Gastrocnemius medialis (tissue), 4 donors: ENCODE data around the gene MOB3B. TPM values are rescaled to one million over a fixed set of nuclear protein-coding genes. Genes with fewer than 3 reads are reported as not detected.
A peak's percentile ranks its signal among the peaks of the same experiment; 100 is the strongest.

ENCODE experiments used
- ATAC-seq, 2 donors: fragments of 150-250 bp; one replicate each; pipeline ENCODE4 v1.9.1; 2016
- DNase-seq, 2 donors: peaks; one replicate each; pipeline ENCODE4 v3.0.0-alpha.2; 2019
- H3K27ac ChIP-seq, 4 donors: fragments of 200-600 bp; sonication (generic); 1 replicate in 1 of 4; 2 replicates in 3 of 4; pipeline ENCODE4 v1.5.1; 2016 to 2018; ENCODE audit warnings: mild to moderate bottlenecking in 2 of 4, moderate library complexity in 1 of 4
- H3K27me3 ChIP-seq, 3 donors: fragments of 200-600 bp; sonication (generic) in 2 of 3; 1 replicate in 1 of 3; 2 replicates in 2 of 3; pipeline versions ENCODE4 v1.5.1 to v1.6.0; 2016 to 2019; ENCODE audit warnings: mild to moderate bottlenecking in 1 of 3, moderate library complexity in 1 of 3
- H3K36me3 ChIP-seq, 2 donors: fragments of 200-600 bp; sonication (generic) in 1 of 2; one replicate each; pipeline ENCODE4 v1.5.1; 2017 to 2018
- H3K4me1 ChIP-seq, 2 donors: fragments of 200-600 bp; sonication (generic) in 1 of 2; one replicate each; pipeline ENCODE4 v1.5.1; 2016 to 2017; ENCODE audit warnings: mild to moderate bottlenecking in 2 of 2
- H3K4me3 ChIP-seq, 4 donors: fragments of 200-600 bp; sonication (generic) in 3 of 4; 1 replicate in 1 of 4; 2 replicates in 3 of 4; pipeline ENCODE4 v1.5.1; 2016 to 2019; ENCODE audit warnings: mild to moderate bottlenecking in 2 of 4
- H3K9me3 ChIP-seq, 3 donors: fragments of 200-600 bp; sonication (generic) in 2 of 3; 1 replicate in 1 of 3; 2 replicates in 2 of 3; pipeline ENCODE4 v1.5.1; 2016 to 2019
- CTCF ChIP-seq, 5 experiments: fragments of 450-650 bp in 3 of 5; fragments of 200-600 bp in 2 of 5; sonication (generic) in 2 of 5; IDR thresholded peaks in 4 of 5; conservative IDR thresholded peaks in 1 of 5; 1 replicate in 4 of 5; 2 replicates in 1 of 5; pipeline ENCODE4 v1.5.1; 2016 to 2019; ENCODE audit warnings: antibody characterized with exemption in 5 of 5, mild to moderate bottlenecking in 3 of 5, moderate library complexity in 3 of 5
- POLR2A ChIP-seq, 2 donors: fragments of 450-650 bp; IDR thresholded peaks; one replicate each; pipeline ENCODE4 v1.6.1; 2017; ENCODE audit warnings: antibody characterized with exemption in 2 of 2, mild to moderate bottlenecking in 2 of 2, moderate library complexity in 2 of 2
- in situ Hi-C, 4 donors: fragments of 200-750 bp; cut with MboI; loops; one replicate each; pipeline versions ENCODE4 v1.15.0 to v1.8.0; 2017; ENCODE audit warnings: low sequenced_read_pairs in 4 of 4
- intact Hi-C: fragments of 100-400 bp; cut with DNase I; formaldehyde crosslinking; loops from one replicate; pipeline ENCODE4 v1.15.1; 2023; ENCODE audit warnings: low total_unique reads
- total RNA-seq, 4 donors: library from RNA; depleted of rRNA; stranded (reverse); fragments of >200 nt; gene quantifications; one replicate each; pipeline versions ENCODE4 v1.1.0 to v1.2.3, GENCODE V29; 2016

MOB3B gene
- total RNA-seq, 4 donors from 2014 or later = 3.4 to 16.3 (median 12.7) TPM

GRCh38 chr9:27537756-27538155, 8.1 kb upstream of the MOB3B start:
- in situ Hi-C loops (loop anchor here in 1 of 4 donors (10.0 kb wide), 1 partner anchor 73 kb away; no protein-coding TSS in a partner anchor), intact Hi-C loops (loop anchor here (2.0 kb wide), 1 partner anchor 35 kb away; the partner anchor contains the start of gene C9orf72)
- Histone ChIP-seq H3K27me3 (no peaks in the 10 kb centered on the region), H3K4me3 (no peak overlapping the region), H3K9me3 (no peaks in the 10 kb centered on the region), H3K27ac (peak overlapping the region; percentile 86 to 92 (median 90)), H3K4me1 (peaks cover 57 to 63% of the 10 kb centered on the region in 2 donors), H3K36me3 (no peaks in the 10 kb centered on the region)
- DNase-seq (no peak), ATAC-seq (no peak)
- TF ChIP-seq CTCF (IDR thresholded peaks at IDR 0.05 in 4 of 5, conservative IDR thresholded peaks at IDR 0.05 in 1 of 5) (no peak), POLR2A (IDR thresholded peaks at IDR 0.05) (no peak)

- no peaks in the 10 kb centered on the region for H3K36me3 ChIP-seq
- intact Hi-C loops (no loop called here), in situ Hi-C loops (loop anchor here in 1 of 4 donors (10.0 kb wide), 1 partner anchor 72 kb away; no protein-coding TSS in a partner anchor)
- DNase-seq (peak; percentile 42 to 53), ATAC-seq (peak; percentile 31 to 49)
- H3K27me3 ChIP-seq = no peaks in the 10 kb centered on the region
- H3K4me3 ChIP-seq = no peak overlapping the region
- H3K4me1 ChIP-seq = peaks cover 50 to 56% of the 10 kb centered on the region in 2 donors
- TF ChIP-seq CTCF (IDR thresholded peaks at IDR 0.05 in 4 of 5, conservative IDR thresholded peaks at IDR 0.05 in 1 of 5) (no peak), POLR2A (IDR thresholded peaks at IDR 0.05) (peak in 1 of 2 donors; percentile 72)
- no peaks in the 10 kb centered on the region for H3K9me3 ChIP-seq
- peak overlapping the region; percentile 46 to 92 (median 88) for H3K27ac ChIP-seq
These were observed 7.4 kb upstream of the MOB3B start for GRCh38 chr9:27537027-27537435.

GRCh38 chr9:27536168-27536567, 6.6 kb upstream of the MOB3B start:
- no peaks in the 10 kb centered on the region for H3K36me3 ChIP-seq
- H3K27ac ChIP-seq = peak overlapping the region in 3 of 4 donors; percentile 86 to 92 (median 90)
- H3K9me3 ChIP-seq = no peaks in the 10 kb centered on the region
- intact Hi-C loops (no loop called here), in situ Hi-C loops (loop anchor here in 1 of 4 donors (10.0 kb wide), 1 partner anchor 71 kb away; no protein-coding TSS in a partner anchor)
- no peak for ATAC-seq
- no peak overlapping the region for H3K4me3 ChIP-seq
- DNase-seq = no peak
- TF ChIP-seq POLR2A (IDR thresholded peaks at IDR 0.05) = no peak
- TF ChIP-seq CTCF (IDR thresholded peaks at IDR 0.05 in 4 of 5, conservative IDR thresholded peaks at IDR 0.05 in 1 of 5) = no peak
- H3K27me3 ChIP-seq = no peaks in the 10 kb centered on the region
- H3K4me1 ChIP-seq = peaks cover 43 to 49% of the 10 kb centered on the region in 2 donors

- DNase-seq (no peak), ATAC-seq (no peak)
- Histone ChIP-seq H3K27me3 (no peaks in the 10 kb centered on the region), H3K27ac (peak overlapping the region in 1 of 4 donors; percentile 90), H3K4me3 (no peak overlapping the region), H3K4me1 (peaks cover 38 to 44% of the 10 kb centered on the region in 2 donors), H3K9me3 (no peaks in the 10 kb centered on the region), H3K36me3 (no peaks in the 10 kb centered on the region)
- no peak for TF ChIP-seq POLR2A (IDR thresholded peaks at IDR 0.05)
- peak in 1 of 5 experiments; percentile 16 for TF ChIP-seq CTCF (IDR thresholded peaks at IDR 0.05 in 4 of 5, conservative IDR thresholded peaks at IDR 0.05 in 1 of 5)
- in situ Hi-C loops = loop anchor here in 1 of 4 donors (10.0 kb wide), 1 partner anchor 71 kb away; no protein-coding TSS in a partner anchor
- intact Hi-C loops = no loop called here
These were observed 6.1 kb upstream of the MOB3B start for GRCh38 chr9:27535701-27536118.
